Stomach (tissue), 9 donors: Measurements from ENCODE around the gene KDELR1. TPM values are rescaled to one million over a fixed set of nuclear protein-coding genes. Genes with fewer than 3 reads are reported as not detected.
A peak's percentile ranks its signal among the peaks of the same experiment; 100 is the strongest.

Experiments used
- DNase-seq, 2 donors: peaks; one replicate each; pipeline versions ENCODE4 v3.0.0 to v3.0.0-alpha.2; 2013 to 2019
- H3K27ac ChIP-seq, 5 donors: fragments of 200-600 bp in 4 of 5; sonication (generic) in 4 of 5; one replicate each; pipeline ENCODE4 v1.5.1; 2013 to 2019; ENCODE audit warnings: mild to moderate bottlenecking in 1 of 5, moderate library complexity in 1 of 5
- H3K27me3 ChIP-seq, 3 donors: fragments of 200-600 bp; sonication (generic); one replicate each; pipeline ENCODE4 v1.5.1; 2017 to 2019; ENCODE audit warnings: mixed run types in 1 of 3
- H3K36me3 ChIP-seq, 4 donors: fragments of 200-600 bp; sonication (generic); 1 replicate in 3 of 4; 2 replicates in 1 of 4; pipeline ENCODE4 v1.5.1; 2016 to 2019
- H3K4me1 ChIP-seq, 4 donors: fragments of 200-600 bp; sonication (generic); one replicate each; pipeline ENCODE4 v1.5.1; 2016 to 2019
- H3K4me3 ChIP-seq, 4 donors: fragments of 200-600 bp; sonication (generic) in 3 of 4; one replicate each; pipeline ENCODE4 v1.5.1; 2016 to 2019; ENCODE audit warnings: mild to moderate bottlenecking in 1 of 4
- H3K9me3 ChIP-seq, 4 donors: fragments of 200-600 bp; sonication (generic); one replicate each; pipeline ENCODE4 v1.5.1; 2016 to 2019
- EP300 ChIP-seq: sonication (generic); formaldehyde crosslinking; IDR thresholded peaks from one replicate; pipeline ENCODE4 v1.6.1; 2017; ENCODE audit warnings: antibody characterized with exemption
- POLR2A ChIP-seq, 4 donors: fragments of 450-650 bp; IDR thresholded peaks; one replicate each; pipeline ENCODE4 v1.6.1; 2016; ENCODE audit warnings: antibody characterized with exemption in 4 of 4, control low read depth in 2 of 4, mild to moderate bottlenecking in 1 of 4, moderate library complexity in 1 of 4
- POLR2AphosphoS5 ChIP-seq, 3 donors: sonication (generic); formaldehyde crosslinking; IDR thresholded peaks; one replicate each; pipeline ENCODE4 v1.6.1; 2016; ENCODE audit warnings: antibody characterized with exemption in 3 of 3
- WGBS, 5 donors: extraction: QIAGEN DNeasy Blood & Tissue Kit in 3 of 5; methylation state at CpG; one replicate each; pipeline versions ENCODE4 v1.1.5 to v1.1.7; 2013 to 2018; 5-methylcytosine and 5-hydroxymethylcytosine counted together
- intact Hi-C: fragments of 100-400 bp; cut with DNase I; formaldehyde crosslinking; loops from one replicate; pipeline ENCODE4 v1.15.1; 2023; ENCODE audit warnings: low total_unique reads
- polyA plus RNA-seq, 3 donors: library from polyadenylated mRNA; stranded (reverse); fragments of 200-250 nt; gene quantifications; one replicate each; pipeline ENCODE4 v1.2.3, GENCODE V29; 2013
- total RNA-seq, 5 donors: library from RNA; depleted of rRNA; stranded (reverse); fragments of >200 nt; gene quantifications; one replicate each; pipeline versions ENCODE4 v1.1.0 to v1.2.3, GENCODE V29; 2014 to 2016
- TF ChIP-seq, protein P1 (sequence below), 7 experiments: fragments of 450-650 bp in 4 of 7; fragments of 200-600 bp in 3 of 7; sonication (generic) in 3 of 7; IDR thresholded peaks; one replicate each; pipeline ENCODE4 v1.5.1; 2016 to 2019; ENCODE audit warnings: antibody characterized with exemption in 7 of 7, control low read depth in 2 of 7, mild to moderate bottlenecking in 1 of 7
- donor health status: healthy with polysubstance abuse.
- donor health status: Bipolar disorder and iron deficiency.
- donor health status: healthy.

KDELR1 gene
- total and polyA plus RNA-seq, 8 donors: 45.8 to 123 (median 70.9) TPM

DNA sequence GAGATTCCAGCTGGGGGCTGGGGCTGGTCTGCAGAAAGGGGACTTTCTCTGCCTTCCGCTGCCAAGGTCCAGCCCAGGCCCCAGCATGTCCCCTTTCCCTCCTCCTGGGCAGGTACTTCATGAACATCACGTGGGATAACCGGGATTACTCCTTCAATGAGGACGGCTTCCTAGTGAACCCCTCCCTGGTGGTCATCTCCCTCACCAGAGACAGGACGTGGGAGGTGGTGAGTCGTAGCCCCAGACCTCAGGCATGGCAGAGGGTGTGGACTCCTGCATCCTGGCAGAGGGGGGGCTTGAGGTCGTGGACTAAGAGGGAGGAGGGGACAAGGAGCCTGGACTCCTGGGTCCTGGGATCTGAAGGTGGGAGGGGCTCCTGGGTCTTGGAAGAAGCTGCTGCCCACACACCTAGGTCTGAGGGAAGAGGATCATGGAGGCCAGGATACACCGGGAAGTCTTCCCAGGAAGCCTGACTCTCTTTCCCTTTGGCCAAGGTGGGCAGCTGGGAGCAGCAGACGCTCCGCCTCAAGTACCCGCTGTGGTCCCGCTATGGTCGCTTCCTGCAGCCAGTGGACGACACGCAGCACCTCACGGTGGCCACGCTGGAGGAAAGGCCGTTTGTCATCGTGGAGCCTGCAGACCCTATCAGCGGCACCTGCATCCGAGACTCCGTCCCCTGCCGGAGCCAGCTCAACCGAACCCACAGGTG, 22.7 kb upstream of the KDELR1 start:
- no peaks in the 10 kb centered on the region for H3K9me3 ChIP-seq
- TF ChIP-seq, protein P1, sequence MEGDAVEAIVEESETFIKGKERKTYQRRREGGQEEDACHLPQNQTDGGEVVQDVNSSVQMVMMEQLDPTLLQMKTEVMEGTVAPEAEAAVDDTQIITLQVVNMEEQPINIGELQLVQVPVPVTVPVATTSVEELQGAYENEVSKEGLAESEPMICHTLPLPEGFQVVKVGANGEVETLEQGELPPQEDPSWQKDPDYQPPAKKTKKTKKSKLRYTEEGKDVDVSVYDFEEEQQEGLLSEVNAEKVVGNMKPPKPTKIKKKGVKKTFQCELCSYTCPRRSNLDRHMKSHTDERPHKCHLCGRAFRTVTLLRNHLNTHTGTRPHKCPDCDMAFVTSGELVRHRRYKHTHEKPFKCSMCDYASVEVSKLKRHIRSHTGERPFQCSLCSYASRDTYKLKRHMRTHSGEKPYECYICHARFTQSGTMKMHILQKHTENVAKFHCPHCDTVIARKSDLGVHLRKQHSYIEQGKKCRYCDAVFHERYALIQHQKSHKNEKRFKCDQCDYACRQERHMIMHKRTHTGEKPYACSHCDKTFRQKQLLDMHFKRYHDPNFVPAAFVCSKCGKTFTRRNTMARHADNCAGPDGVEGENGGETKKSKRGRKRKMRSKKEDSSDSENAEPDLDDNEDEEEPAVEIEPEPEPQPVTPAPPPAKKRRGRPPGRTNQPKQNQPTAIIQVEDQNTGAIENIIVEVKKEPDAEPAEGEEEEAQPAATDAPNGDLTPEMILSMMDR (IDR thresholded peaks at IDR 0.05): no peak
- TF ChIP-seq POLR2A (IDR thresholded peaks at IDR 0.05): no peak
- peak overlapping the region in 3 of 4 donors; percentile 20 to 41 (median 32) for H3K4me3 ChIP-seq
- DNase-seq: peak in 1 of 2 donors; percentile 39
- intact Hi-C loops: no loop called here
- peaks cover 15 to 23% (median 20%) of the 10 kb centered on the region in 4 donors for H3K4me1 ChIP-seq
- WGBS, 5 donors: 26 to 44% (median 34%) methylated on average over 11 to 24 of the region's 24 CpGs
- H3K27me3 ChIP-seq: peaks cover 0 to 56% (median 25%) of the 10 kb centered on the region in 3 donors
- no peak overlapping the region for H3K27ac ChIP-seq
- H3K36me3 ChIP-seq: no peaks in the 10 kb centered on the region

DNA sequence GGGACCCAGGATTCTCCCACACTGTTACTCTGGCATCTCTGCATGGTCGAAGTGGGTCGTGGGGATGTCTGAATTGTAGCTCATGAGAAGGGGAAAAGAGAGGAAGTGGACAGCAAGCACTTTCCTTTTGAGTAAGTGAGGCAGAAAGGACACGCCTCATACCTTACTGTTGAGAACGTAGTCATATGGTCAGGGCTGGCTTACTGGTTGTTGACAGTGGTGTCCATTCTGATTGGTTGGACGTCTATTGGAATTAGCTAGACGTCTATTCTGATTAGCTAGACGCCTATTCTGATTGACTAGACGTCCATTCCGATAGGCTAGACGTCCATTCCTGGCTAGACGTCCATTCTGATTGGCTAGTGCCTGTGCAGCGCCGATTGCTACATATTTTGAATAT, 14.5 kb upstream of the KDELR1 start:
- WGBS, 5 donors: 68 to 75% (median 73%) methylated on average over 13 of the region's 13 CpGs
- Histone ChIP-seq H3K36me3 (no peaks in the 10 kb centered on the region), H3K27me3 (peaks cover 0 to 22% (median 0%) of the 10 kb centered on the region in 3 donors), H3K9me3 (peaks cover 0 to 5% (median 0%) of the 10 kb centered on the region in 4 donors), H3K4me3 (no peak overlapping the region), H3K4me1 (no peaks in the 10 kb centered on the region), H3K27ac (no peak overlapping the region)
- DNase-seq: no peak
- intact Hi-C loops: no loop called here
- TF ChIP-seq, protein P1 (IDR thresholded peaks at IDR 0.05): no peak
- TF ChIP-seq POLR2AphosphoS5 (IDR thresholded peaks at IDR 0.05): no peak
- TF ChIP-seq POLR2A (IDR thresholded peaks at IDR 0.05): no peak
- no peak for TF ChIP-seq EP300

DNA sequence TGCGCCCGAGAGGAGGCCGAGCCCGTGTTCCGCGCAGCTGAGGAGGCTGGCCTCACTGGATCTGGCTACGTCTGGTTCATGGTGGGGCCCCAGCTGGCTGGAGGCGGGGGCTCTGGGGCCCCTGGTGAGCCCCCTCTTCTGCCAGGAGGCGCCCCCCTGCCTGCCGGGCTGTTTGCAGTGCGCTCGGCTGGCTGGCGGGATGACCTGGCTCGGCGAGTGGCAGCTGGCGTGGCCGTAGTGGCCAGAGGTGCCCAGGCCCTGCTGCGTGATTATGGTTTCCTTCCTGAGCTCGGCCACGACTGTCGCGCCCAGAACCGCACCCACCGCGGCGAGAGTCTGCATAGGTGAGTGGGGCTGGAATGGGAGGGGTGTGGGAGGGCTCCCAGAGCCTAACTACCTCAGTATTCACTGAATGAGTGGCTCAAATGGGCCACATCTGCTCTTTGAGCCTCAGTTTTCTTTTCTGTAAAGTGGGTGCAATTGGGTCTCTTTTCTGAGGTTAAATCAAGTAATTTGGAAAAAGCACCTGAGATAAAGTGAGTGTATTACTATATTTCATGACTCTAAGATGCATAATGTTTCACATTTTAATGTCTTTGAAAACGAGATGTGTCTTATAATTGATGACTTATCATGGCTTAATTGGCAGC, 13.8 kb upstream of the KDELR1 start:
- no peak for DNase-seq
- WGBS, 5 donors: 87 to 92% (median 90%) methylated on average over 13 to 27 of the region's 27 CpGs
- Histone ChIP-seq H3K9me3 (peaks cover 0 to 5% (median 0%) of the 10 kb centered on the region in 4 donors), H3K36me3 (no peaks in the 10 kb centered on the region), H3K4me3 (no peak overlapping the region), H3K27ac (no peak overlapping the region), H3K27me3 (peaks cover 0 to 22% (median 0%) of the 10 kb centered on the region in 3 donors), H3K4me1 (peaks cover 0 to 6% (median 0%) of the 10 kb centered on the region in 4 donors)
- TF ChIP-seq, protein P1 (IDR thresholded peaks at IDR 0.05): no peak
- TF ChIP-seq EP300 (no peak), POLR2AphosphoS5 (IDR thresholded peaks at IDR 0.05) (no peak), POLR2A (IDR thresholded peaks at IDR 0.05) (no peak)
- intact Hi-C loops: no loop called here

DNA sequence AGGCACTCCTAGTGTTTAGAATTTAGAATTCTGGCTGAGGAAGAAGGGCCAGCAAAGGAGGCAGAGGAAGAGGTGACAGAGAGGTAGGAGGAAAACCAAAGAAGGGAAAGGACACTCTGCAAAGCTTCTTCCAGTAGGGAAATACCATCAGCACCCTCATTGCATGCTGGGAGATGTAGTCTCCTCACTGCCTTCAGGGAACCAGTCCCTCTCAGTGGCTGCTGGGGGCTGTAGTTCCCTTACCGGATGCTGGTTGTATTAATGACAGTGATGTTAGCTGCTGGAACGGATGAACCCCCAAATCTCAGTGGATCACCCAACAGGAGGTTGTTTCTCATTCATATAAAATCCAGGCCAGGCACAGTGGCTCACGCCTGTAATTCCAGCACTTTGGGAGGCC, 12.3 kb upstream of the KDELR1 start:
- no peak for TF ChIP-seq POLR2A (IDR thresholded peaks at IDR 0.05)
- TF ChIP-seq POLR2AphosphoS5 (IDR thresholded peaks at IDR 0.05): peak in 1 of 3 donors; percentile 15
- 38 to 52% (median 43%) methylated on average over 3 of the region's 3 CpGs for WGBS, 5 donors
- DNase-seq: peak in 1 of 2 donors; percentile 86
- Histone ChIP-seq H3K9me3 (peaks cover 0 to 5% (median 0%) of the 10 kb centered on the region in 4 donors), H3K36me3 (no peaks in the 10 kb centered on the region), H3K27me3 (peaks cover 0 to 25% (median 0%) of the 10 kb centered on the region in 3 donors), H3K4me3 (no peak overlapping the region), H3K4me1 (peaks cover 1 to 18% (median 3%) of the 10 kb centered on the region in 4 donors), H3K27ac (no peak overlapping the region)
- intact Hi-C loops: no loop called here
